GM23338 (cell line): ENCODE data around the gene TOR1AIP1. TPM values are rescaled to one million over a fixed set of nuclear protein-coding genes. Genes with fewer than 3 reads are reported as not detected.

ENCODE experiments used
- ATAC-seq: fragments of 200-7000 bp; cut with Tn5 transposase; 3 replicates; pipeline ENCODE4 v1.9.1; 2020
- DNase-seq: peaks from one replicate; pipeline ENCODE4 v3.0.0-alpha.2; 2015; ENCODE audit warnings: low spot score
- H2AFZ ChIP-seq: fragments of 200-600 bp; sonication (generic); 2 replicates; pipeline ENCODE4 v1.8.0; 2016; ENCODE audit warnings: antibody characterized with exemption, mild to moderate bottlenecking, moderate library complexity
- H3F3A ChIP-seq: fragments of 200-600 bp; sonication (generic); replicated peaks from 2 replicates; pipeline ENCODE4 v1.8.0; 2017; ENCODE audit warnings: antibody characterized with exemption, mixed run types, low read depth
- H3K27ac ChIP-seq: fragments of 200-600 bp; sonication (generic); 2 replicates; pipeline ENCODE4 v1.6.1; 2016; ENCODE audit warnings: low read depth
- H3K27me3 ChIP-seq: fragments of 200-600 bp; sonication (generic); 2 replicates; pipeline ENCODE4 v1.8.0; 2016; ENCODE audit warnings: mild to moderate bottlenecking, mixed run types, moderate library complexity; ENCODE audit not compliant: insufficient read depth
- H3K36me3 ChIP-seq: fragments of 200-600 bp; sonication (generic); 2 replicates; pipeline ENCODE4 v1.8.0; 2016; ENCODE audit warnings: mild to moderate bottlenecking; ENCODE audit not compliant: insufficient read depth
- H3K4me1 ChIP-seq: fragments of 200-600 bp; sonication (generic); 2 replicates; pipeline ENCODE4 v1.8.0; 2016; ENCODE audit warnings: mild to moderate bottlenecking, moderate library complexity; ENCODE audit not compliant: insufficient read depth
- H3K4me2 ChIP-seq: fragments of 200-600 bp; sonication (generic); 2 replicates; pipeline ENCODE4 v1.7.1; 2017; ENCODE audit warnings: mixed run types
- H3K4me3 ChIP-seq: fragments of 200-600 bp; sonication (generic); 2 replicates; pipeline ENCODE4 v1.6.1; 2016; ENCODE audit warnings: mixed run types
- H3K79me2 ChIP-seq: fragments of 200-600 bp; sonication (generic); replicated peaks from 2 replicates; pipeline ENCODE4 v1.8.0; 2017; ENCODE audit warnings: mild to moderate bottlenecking; ENCODE audit not compliant: insufficient read depth
- H3K9me2 ChIP-seq: fragments of 200-600 bp; sonication (generic); 2 replicates; pipeline ENCODE4 v1.8.0; 2017; ENCODE audit not compliant: insufficient read depth
- H4K20me1 ChIP-seq: fragments of 200-600 bp; sonication (generic); replicated peaks from 2 replicates; pipeline ENCODE4 v1.8.0; 2017; ENCODE audit warnings: mild to moderate bottlenecking; ENCODE audit not compliant: insufficient read depth
- H3K27ac Mint-ChIP-seq: 2 replicates; pipeline ENCODE4 v1.8.0; 2020; ENCODE audit warnings: inconsistent platforms, mild to moderate bottlenecking, moderate library complexity, mixed read lengths
- H3K27me3 Mint-ChIP-seq: 3 replicates; pipeline ENCODE4 v1.8.0; 2022; ENCODE audit warnings: low read depth, mild to moderate bottlenecking, moderate library complexity, mixed read lengths, inconsistent platforms; ENCODE audit not compliant: insufficient read depth, poor library complexity
- H3K36me3 Mint-ChIP-seq: 3 replicates; pipeline ENCODE4 v1.8.0; 2021; ENCODE audit warnings: low read depth, mild to moderate bottlenecking, inconsistent platforms, moderate library complexity, mixed read lengths
- H3K4me1 Mint-ChIP-seq: 3 replicates; pipeline ENCODE4 v1.8.0; 2020; ENCODE audit warnings: mild to moderate bottlenecking, inconsistent platforms, mixed read lengths
- H3K4me3 Mint-ChIP-seq: 3 replicates; pipeline ENCODE4 v1.8.0; 2021; ENCODE audit warnings: moderate library complexity, mild to moderate bottlenecking, inconsistent platforms, mixed read lengths
- H3K9me3 Mint-ChIP-seq: 3 replicates; pipeline ENCODE4 v1.8.0; 2020; ENCODE audit warnings: moderate library complexity, mild to moderate bottlenecking, inconsistent platforms, mixed read lengths
- CREB1 ChIP-seq: fragments of 250-450 bp; sonication (Bioruptor Pico); IDR thresholded peaks from 2 replicates; pipeline ENCODE4 v1.5.0; 2020; ENCODE audit warnings: low read depth, mild to moderate bottlenecking, moderate library complexity
- CTCF ChIP-seq, 2 experiments: fragments of 200-600 bp in 1 of 2; sonication (generic) in 1 of 2; conservative IDR thresholded peaks; 2 replicates each; pipeline versions ENCODE4 v1.5.1 to v1.6.1; 2016 to 2017; ENCODE audit warnings: antibody characterized with exemption in 2 of 2, low read depth in 2 of 2, mild to moderate bottlenecking in 2 of 2, moderate library complexity in 1 of 2
- ETS1 ChIP-seq: IDR thresholded peaks from 2 replicates; pipeline ENCODE4 v1.6.1; 2016; ENCODE audit warnings: antibody characterized with exemption
- EZH2 ChIP-seq: fragments of 200-600 bp; sonication (generic); IDR thresholded peaks from one replicate; pipeline ENCODE4 v1.8.0; 2017; ENCODE audit warnings: antibody characterized with exemption, mild to moderate bottlenecking, low read depth; ENCODE audit not compliant: unreplicated experiment
- EZH2phosphoT487 ChIP-seq: fragments of 200-600 bp; sonication (generic); IDR thresholded peaks from one replicate; pipeline ENCODE4 v1.8.1; 2018; ENCODE audit warnings: antibody characterized with exemption; ENCODE audit not compliant: unreplicated experiment
- JUNB ChIP-seq: IDR thresholded peaks from one replicate; pipeline ENCODE4 v1.6.1; 2016; ENCODE audit warnings: antibody characterized with exemption; ENCODE audit not compliant: unreplicated experiment
- NANOG ChIP-seq: IDR thresholded peaks from 2 replicates; pipeline ENCODE4 v1.6.1; 2016; ENCODE audit warnings: antibody characterized with exemption, borderline replicate concordance
- POLR2AphosphoS5 ChIP-seq: IDR thresholded peaks from 2 replicates; pipeline ENCODE4 v1.6.1; 2016; ENCODE audit warnings: antibody characterized with exemption, low read depth
- REST ChIP-seq: IDR thresholded peaks from one replicate; pipeline ENCODE4 v1.6.1; 2018; ENCODE audit warnings: antibody characterized with exemption; ENCODE audit not compliant: unreplicated experiment
- STAT1 ChIP-seq: IDR thresholded peaks from one replicate; pipeline ENCODE4 v1.6.1; 2016; ENCODE audit warnings: antibody characterized with exemption; ENCODE audit not compliant: unreplicated experiment
- ZNF114 ChIP-seq: fragments of 250-450 bp; sonication (Bioruptor Pico); IDR thresholded peaks from 2 replicates; pipeline ENCODE4 v1.5.0; 2020; ENCODE audit warnings: mild to moderate bottlenecking, moderate library complexity
- ZNF331 ChIP-seq: fragments of 250-450 bp; sonication (Bioruptor Pico); IDR thresholded peaks from 2 replicates; pipeline ENCODE4 v1.5.0; 2020; ENCODE audit warnings: low read depth, mild to moderate bottlenecking, moderate library complexity
- ZNF462 ChIP-seq: fragments of 250-450 bp; sonication (Bioruptor Pico); IDR thresholded peaks from 2 replicates; pipeline ENCODE4 v1.5.0; 2020; ENCODE audit warnings: mild to moderate bottlenecking, moderate library complexity
- polyA plus RNA-seq: library from polyadenylated mRNA; unstranded; fragments of >200 nt; fragmentation: Nextera tagmentation; extraction: Ambion mirVana; gene quantifications from 2 replicates; pipeline ENCODE4 v1.2.1, GENCODE V29; 2016
- total RNA-seq: library from RNA; depleted of rRNA; stranded (reverse); fragments of >200 nt; shearing (Covaris generic); gene quantifications from 2 replicates; pipeline ENCODE4 v1.2.3, GENCODE V29; 2014

The TOR1AIP1 gene
- total and polyA plus RNA-seq, 2 experiments from 2014 or later: 16.9 to 20.6 TPM

GRCh38 chr1:179923029-179923428, 40.9 kb downstream of the TOR1AIP1 start:
- no peak for TF ChIP-seq EZH2phosphoT487
- TF ChIP-seq STAT1: no peak
- TF ChIP-seq ETS1: no peak
- TF ChIP-seq CTCF (conservative IDR thresholded peaks at IDR 0.05; ENCODE audit: low read depth in 2 of 2): no peak
- no peak for TF ChIP-seq ZNF462 (CRISPR knock-in tag)
- TF ChIP-seq NANOG: no peak
- TF ChIP-seq EZH2: no peak
- TF ChIP-seq POLR2AphosphoS5: no peak
- TF ChIP-seq ZNF114 (CRISPR knock-in tag): no peak
- no peak for TF ChIP-seq ZNF331 (CRISPR knock-in tag)
- TF ChIP-seq REST: no peak
- no peak for TF ChIP-seq JUNB
- no peak for TF ChIP-seq CREB1 (CRISPR knock-in tag)
- ATAC-seq (no peak), DNase-seq (no peak)
- no peaks in the 10 kb centered on the region for H3F3A ChIP-seq
- no peaks in the 10 kb centered on the region for H3K27me3 ChIP-seq
- peaks cover 25% of the 10 kb centered on the region for H3K4me1 ChIP-seq
- H2AFZ ChIP-seq: no peak overlapping the region
- H3K9me2 ChIP-seq: no peaks in the 10 kb centered on the region
- no peak overlapping the region for H3K4me3 ChIP-seq
- H3K9me3 Mint-ChIP-seq: no peaks in the 10 kb centered on the region
- H3K4me2 ChIP-seq: no peak overlapping the region
- H4K20me1 ChIP-seq: no peaks in the 10 kb centered on the region
- no peaks in the 10 kb centered on the region for H3K79me2 ChIP-seq
- peaks cover 6% of the 10 kb centered on the region for H3K36me3 ChIP-seq
- no peaks in the 10 kb centered on the region for H3K27me3 Mint-ChIP-seq
- H3K4me1 Mint-ChIP-seq: peaks cover 22% of the 10 kb centered on the region
- H3K27ac Mint-ChIP-seq: no peak overlapping the region
- H3K36me3 Mint-ChIP-seq: peaks cover 18% of the 10 kb centered on the region; the same call in 2 of the 3 replicates
- no peak overlapping the region for H3K4me3 Mint-ChIP-seq
- H3K27ac ChIP-seq: no peak overlapping the region; the same call in 1 of the 2 replicates
